Astrocyte (in vitro differentiated cells and primary cell): ENCODE data around the gene LYST.

Experiments used
- CTCF ChIP-seq: IDR thresholded peaks from 2 replicates; pipeline ENCODE4 v1.5.1; 2011; ENCODE audit warnings: low read depth, mild to moderate bottlenecking, inconsistent platforms, low read length, moderate library complexity; ENCODE audit not compliant: insufficient read depth
- EZH2 ChIP-seq: IDR thresholded peaks from 2 replicates; pipeline ENCODE4 v1.6.1; 2012; ENCODE audit warnings: mild to moderate bottlenecking, low read length, inconsistent platforms; ENCODE audit not compliant: insufficient read depth

GRCh38 chr1:235650341-235651169 is 216.2 kb downstream of the LYST start:
- TF ChIP-seq CTCF: no peak
- TF ChIP-seq EZH2: peak; percentile 96
